ENCODE results near the gene PGM1.

The PGM1 gene

GRCh38 chr1:63630238-63630637 is 37.0 kb downstream of the PGM1 start:
- no peaks in the 10 kb centered on the region for H3K9me3 ChIP-seq (ENCODE audit: control insufficient read depth, insufficient read depth, low read length)
- H3K27ac ChIP-seq (ENCODE audit: low read depth, low read length) = no peak overlapping the region
- H3K4me1 ChIP-seq (ENCODE audit: control insufficient read depth, insufficient read depth, low read length) = no peaks in the 10 kb centered on the region
- peaks cover 33% of the 10 kb centered on the region for H3K36me3 ChIP-seq (ENCODE audit: control insufficient read depth, insufficient read depth, low read length)
- H3K4me3 ChIP-seq (ENCODE audit: low read depth, low read length) = no peak overlapping the region
- no peak overlapping the region for H3K9ac ChIP-seq (ENCODE audit: low read depth, low read length)
- H3K27me3 ChIP-seq (ENCODE audit: control insufficient read depth, insufficient read depth, low read length) = no peaks in the 10 kb centered on the region

- Histone ChIP-seq H3K4me3 (ENCODE audit: low read depth, low read length) (no peak overlapping the region), H3K27ac (ENCODE audit: low read depth, low read length) (no peak overlapping the region), H3K36me3 (ENCODE audit: control insufficient read depth, insufficient read depth, low read length) (peaks cover 33% of the 10 kb centered on the region), H3K4me1 (ENCODE audit: control insufficient read depth, insufficient read depth, low read length) (no peaks in the 10 kb centered on the region), H3K9ac (ENCODE audit: low read depth, low read length) (no peak overlapping the region), H3K9me3 (ENCODE audit: control insufficient read depth, insufficient read depth, low read length) (no peaks in the 10 kb centered on the region), H3K27me3 (ENCODE audit: control insufficient read depth, insufficient read depth, low read length) (no peaks in the 10 kb centered on the region)
Observed at GRCh38 chr1:63630666-63631065, 37.5 kb downstream of the PGM1 start.

- H3K9ac ChIP-seq (ENCODE audit: low read depth, low read length) = no peak overlapping the region
- no peaks in the 10 kb centered on the region for H3K27me3 ChIP-seq (ENCODE audit: control insufficient read depth, insufficient read depth, low read length)
- no peaks in the 10 kb centered on the region for H3K9me3 ChIP-seq (ENCODE audit: control insufficient read depth, insufficient read depth, low read length)
- H3K27ac ChIP-seq (ENCODE audit: low read depth, low read length) = no peak overlapping the region
- no peak overlapping the region for H3K4me3 ChIP-seq (ENCODE audit: low read depth, low read length)
- H3K4me1 ChIP-seq (ENCODE audit: control insufficient read depth, insufficient read depth, low read length) = no peaks in the 10 kb centered on the region
- H3K36me3 ChIP-seq (ENCODE audit: control insufficient read depth, insufficient read depth, low read length) = peaks cover 41% of the 10 kb centered on the region
Observed at GRCh38 chr1:63632110-63632509, 38.9 kb downstream of the PGM1 start.

- no peak overlapping the region for H3K9ac ChIP-seq (ENCODE audit: low read depth, low read length)
- H3K4me1 ChIP-seq (ENCODE audit: control insufficient read depth, insufficient read depth, low read length) = no peaks in the 10 kb centered on the region
- H3K36me3 ChIP-seq (ENCODE audit: control insufficient read depth, insufficient read depth, low read length) = peaks cover 43% of the 10 kb centered on the region
- H3K27me3 ChIP-seq (ENCODE audit: control insufficient read depth, insufficient read depth, low read length) = no peaks in the 10 kb centered on the region
- H3K27ac ChIP-seq (ENCODE audit: low read depth, low read length) = no peak overlapping the region
- H3K9me3 ChIP-seq (ENCODE audit: control insufficient read depth, insufficient read depth, low read length) = no peaks in the 10 kb centered on the region
- H3K4me3 ChIP-seq (ENCODE audit: low read depth, low read length) = no peak overlapping the region
Observed at GRCh38 chr1:63633281-63633680, 40.1 kb downstream of the PGM1 start.

GRCh38 chr1:63634471-63634870 is 41.3 kb downstream of the PGM1 start:
- no peaks in the 10 kb centered on the region for H3K4me1 ChIP-seq (ENCODE audit: control insufficient read depth, insufficient read depth, low read length)
- H3K36me3 ChIP-seq (ENCODE audit: control insufficient read depth, insufficient read depth, low read length) = peaks cover 51% of the 10 kb centered on the region
- no peak overlapping the region for H3K27ac ChIP-seq (ENCODE audit: low read depth, low read length)
- no peak overlapping the region for H3K4me3 ChIP-seq (ENCODE audit: low read depth, low read length)
- H3K27me3 ChIP-seq (ENCODE audit: control insufficient read depth, insufficient read depth, low read length) = no peaks in the 10 kb centered on the region
- H3K9ac ChIP-seq (ENCODE audit: low read depth, low read length) = no peak overlapping the region
- H3K9me3 ChIP-seq (ENCODE audit: control insufficient read depth, insufficient read depth, low read length) = no peaks in the 10 kb centered on the region

- Histone ChIP-seq H3K9ac (ENCODE audit: low read depth, low read length) (no peak overlapping the region), H3K4me1 (ENCODE audit: control insufficient read depth, insufficient read depth, low read length) (no peaks in the 10 kb centered on the region), H3K9me3 (ENCODE audit: control insufficient read depth, insufficient read depth, low read length) (no peaks in the 10 kb centered on the region), H3K36me3 (ENCODE audit: control insufficient read depth, insufficient read depth, low read length) (peaks cover 51% of the 10 kb centered on the region), H3K27me3 (ENCODE audit: control insufficient read depth, insufficient read depth, low read length) (no peaks in the 10 kb centered on the region), H3K27ac (ENCODE audit: low read depth, low read length) (no peak overlapping the region), H3K4me3 (ENCODE audit: low read depth, low read length) (no peak overlapping the region)
Observed at GRCh38 chr1:63635681-63636080, 42.5 kb downstream of the PGM1 start.

GRCh38 chr1:63636192-63637105 is 43.2 kb downstream of the PGM1 start:
- no peaks in the 10 kb centered on the region for H3K27me3 ChIP-seq (ENCODE audit: control insufficient read depth, insufficient read depth, low read length)
- H3K27ac ChIP-seq (ENCODE audit: low read depth, low read length) = no peak overlapping the region
- H3K36me3 ChIP-seq (ENCODE audit: control insufficient read depth, insufficient read depth, low read length) = peaks cover 48% of the 10 kb centered on the region
- H3K4me1 ChIP-seq (ENCODE audit: control insufficient read depth, insufficient read depth, low read length) = no peaks in the 10 kb centered on the region
- no peak overlapping the region for H3K9ac ChIP-seq (ENCODE audit: low read depth, low read length)
- H3K4me3 ChIP-seq (ENCODE audit: low read depth, low read length) = no peak overlapping the region
- no peaks in the 10 kb centered on the region for H3K9me3 ChIP-seq (ENCODE audit: control insufficient read depth, insufficient read depth, low read length)

- H3K36me3 ChIP-seq (ENCODE audit: control insufficient read depth, insufficient read depth, low read length) = peaks cover 38% of the 10 kb centered on the region
Observed at GRCh38 chr1:63638471-63638870, 45.3 kb downstream of the PGM1 start.

GRCh38 chr1:63638875-63639274 is 45.7 kb downstream of the PGM1 start:
- Histone ChIP-seq H3K36me3 (ENCODE audit: control insufficient read depth, insufficient read depth, low read length) (peaks cover 38% of the 10 kb centered on the region), H3K27me3 (ENCODE audit: control insufficient read depth, insufficient read depth, low read length) (no peaks in the 10 kb centered on the region), H3K4me3 (ENCODE audit: low read depth, low read length) (no peak overlapping the region), H3K9ac (ENCODE audit: low read depth, low read length) (no peak overlapping the region), H3K4me1 (ENCODE audit: control insufficient read depth, insufficient read depth, low read length) (no peaks in the 10 kb centered on the region), H3K9me3 (ENCODE audit: control insufficient read depth, insufficient read depth, low read length) (no peaks in the 10 kb centered on the region), H3K27ac (ENCODE audit: low read depth, low read length) (no peak overlapping the region)

More at GRCh38 chr1:63638471-63638870, 45.3 kb downstream of the PGM1 start:
- no peaks in the 10 kb centered on the region for H3K9me3 ChIP-seq (ENCODE audit: control insufficient read depth, insufficient read depth, low read length)
- H3K27me3 ChIP-seq (ENCODE audit: control insufficient read depth, insufficient read depth, low read length) = no peaks in the 10 kb centered on the region
- H3K9ac ChIP-seq (ENCODE audit: low read depth, low read length) = no peak overlapping the region
- no peaks in the 10 kb centered on the region for H3K4me1 ChIP-seq (ENCODE audit: control insufficient read depth, insufficient read depth, low read length)
- no peak overlapping the region for H3K4me3 ChIP-seq (ENCODE audit: low read depth, low read length)
- H3K27ac ChIP-seq (ENCODE audit: low read depth, low read length) = no peak overlapping the region

- no peaks in the 10 kb centered on the region for H3K27me3 ChIP-seq (ENCODE audit: control insufficient read depth, insufficient read depth, low read length)
- H3K9me3 ChIP-seq (ENCODE audit: control insufficient read depth, insufficient read depth, low read length) = no peaks in the 10 kb centered on the region
- no peak overlapping the region for H3K9ac ChIP-seq (ENCODE audit: low read depth, low read length)
- H3K4me1 ChIP-seq (ENCODE audit: control insufficient read depth, insufficient read depth, low read length) = no peaks in the 10 kb centered on the region
- H3K27ac ChIP-seq (ENCODE audit: low read depth, low read length) = no peak overlapping the region
- H3K4me3 ChIP-seq (ENCODE audit: low read depth, low read length) = no peak overlapping the region
- peaks cover 32% of the 10 kb centered on the region for H3K36me3 ChIP-seq (ENCODE audit: control insufficient read depth, insufficient read depth, low read length)
Observed at GRCh38 chr1:63640633-63641567, 47.7 kb downstream of the PGM1 start.

- Histone ChIP-seq H3K9ac (ENCODE audit: low read depth, low read length) (no peak overlapping the region), H3K27me3 (ENCODE audit: control insufficient read depth, insufficient read depth, low read length) (no peaks in the 10 kb centered on the region), H3K4me1 (ENCODE audit: control insufficient read depth, insufficient read depth, low read length) (no peaks in the 10 kb centered on the region), H3K9me3 (ENCODE audit: control insufficient read depth, insufficient read depth, low read length) (no peaks in the 10 kb centered on the region), H3K36me3 (ENCODE audit: control insufficient read depth, insufficient read depth, low read length) (peaks cover 29% of the 10 kb centered on the region), H3K4me3 (ENCODE audit: low read depth, low read length) (no peak overlapping the region), H3K27ac (ENCODE audit: low read depth, low read length) (no peak overlapping the region)
Observed at GRCh38 chr1:63641615-63642014, 48.4 kb downstream of the PGM1 start.

All from HUES48 (cell line).